ENCODE results near the gene SVOP.

DNA sequence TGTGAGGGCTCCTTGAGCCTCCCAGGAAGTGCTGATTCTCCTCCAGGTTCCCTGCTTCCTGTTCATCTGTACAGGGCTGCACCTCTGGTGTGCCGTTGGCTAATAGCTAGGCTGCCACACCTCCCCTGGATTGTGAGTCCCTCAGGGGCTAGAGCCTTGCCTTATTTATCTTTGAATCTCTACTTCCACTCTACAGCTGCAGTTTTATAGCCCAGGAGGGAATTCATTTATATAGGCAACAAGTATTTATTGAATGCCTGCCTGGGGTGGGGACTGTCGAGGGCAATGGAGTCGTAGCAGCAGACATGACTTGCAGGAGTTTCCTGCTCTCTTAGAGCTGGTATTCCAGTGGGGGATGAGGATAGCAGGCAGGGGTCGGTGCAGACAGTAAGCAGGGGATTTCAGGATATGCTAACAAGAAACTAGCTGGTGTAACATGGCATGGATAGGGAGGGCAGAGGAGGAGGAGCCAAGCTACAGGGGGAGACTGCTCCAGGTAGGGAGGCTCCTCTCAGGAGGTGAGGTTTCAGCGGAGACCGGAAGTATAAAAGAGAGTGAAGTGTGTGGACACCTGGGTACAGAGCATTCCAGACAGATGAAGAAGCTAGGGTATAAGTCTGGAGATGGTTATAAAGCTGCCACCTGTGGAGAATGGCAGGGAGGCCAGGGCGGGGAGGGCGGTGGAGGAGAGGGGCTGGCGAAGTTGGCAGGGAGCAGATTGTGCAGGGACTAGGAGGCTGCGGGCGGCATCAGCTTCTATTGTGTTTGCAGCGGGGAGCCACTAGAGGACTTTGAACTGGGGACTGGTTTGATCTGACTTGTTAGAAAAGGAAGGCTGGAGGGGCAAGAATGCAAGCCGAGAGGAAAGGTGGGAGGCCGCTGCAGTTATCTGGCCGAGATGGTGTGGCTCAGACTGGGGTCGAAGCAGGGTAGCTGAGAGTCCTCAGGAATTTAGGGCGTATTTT is 48.7 kb upstream of the SVOP start:
- TF ChIP-seq POLR2AphosphoS5 (IDR thresholded peaks at IDR 0.05; ENCODE audit: low read depth, low read length) (no peak), SIN3A (IDR thresholded peaks at IDR 0.05; ENCODE audit: borderline replicate concordance, insufficient read depth, low read length) (no peak)

All from PFSK-1 (cell line).